K562 treated with DMSO at 1 percent for 24 hours (cell line): ENCODE measurements around the gene CALD1. TPM values are rescaled to one million over a fixed set of nuclear protein-coding genes. Genes with fewer than 3 reads are reported as not detected.

Experiments
- total RNA-seq: library from RNA; unstranded; fragments of 300-600 nt; gene quantifications from 2 replicates; pipeline ENCODE4 v1.2.3, GENCODE V29; 2022; ENCODE audit warnings: low read depth; ENCODE audit not compliant: insufficient read depth

The CALD1 gene
- not detected in 2 replicates for total RNA-seq

DNA sequence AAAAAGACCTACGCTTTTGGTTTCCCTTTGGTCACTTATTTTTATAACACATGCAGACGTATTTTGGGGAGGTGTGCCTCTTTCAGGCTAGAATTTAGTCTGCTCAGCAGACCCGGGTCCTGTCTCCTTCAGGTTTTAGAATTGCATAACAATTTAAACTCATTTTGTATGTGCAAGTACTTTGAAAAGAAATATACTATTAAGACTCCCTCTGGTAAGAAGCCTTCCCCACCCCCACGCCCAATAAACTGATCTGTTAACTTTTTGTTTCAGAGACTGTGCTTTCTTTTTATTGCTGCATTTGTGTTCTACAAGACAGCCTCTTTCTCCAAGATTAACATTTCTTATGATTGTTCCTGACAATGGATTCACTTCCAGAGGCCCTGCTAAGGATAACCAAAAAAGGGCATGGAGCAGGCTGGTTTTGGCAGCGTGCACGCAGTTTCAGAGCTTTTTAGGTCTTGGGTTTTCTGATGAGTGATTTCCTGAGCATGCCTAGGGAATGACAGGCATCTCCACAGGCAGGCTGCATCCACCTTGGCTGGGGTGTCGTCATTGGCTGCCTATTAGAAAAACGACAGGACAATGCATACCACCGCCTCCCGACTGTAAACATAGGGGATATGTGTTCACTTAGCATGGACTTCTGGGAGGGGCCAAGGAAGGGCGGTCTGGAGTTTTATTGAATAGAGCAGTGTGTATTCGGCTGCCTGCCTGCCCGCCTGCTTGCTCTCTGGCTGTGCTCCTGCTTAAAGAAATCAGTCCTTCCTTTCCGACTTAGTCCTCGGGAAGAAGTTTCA is at the start of gene CALD1:
TSS of gene CALD1 (plus strand) at position 694 of the 800 bp plus-strand sequence. CDS start 88,100 bp downstream, outside the sequence.

GRCh38 chr7:134986363-134987251 is 207.2 kb downstream of the CALD1 start, which contains the start of gene AGBL3:
Gene AGBL3 (plus strand): TSS chr7:134986508. CDS start chr7:134987934, 1,426 bp downstream.

Other genes with a start within 250 kb of the CALD1 start
- not detected in 2 replicates for gene AKR1B15, start 230.5 kb upstream of the CALD1 start, total RNA-seq
- 21.9 and 27.4 TPM in 2 replicates for gene BPGM, start 132.8 kb upstream of the CALD1 start, total RNA-seq
- 1.00 and 1.3 TPM in 2 replicates for gene AGBL3, start 206.9 kb downstream of the CALD1 start, total RNA-seq